ENCODE results near the gene GPR180.

The GPR180 gene

DNA sequence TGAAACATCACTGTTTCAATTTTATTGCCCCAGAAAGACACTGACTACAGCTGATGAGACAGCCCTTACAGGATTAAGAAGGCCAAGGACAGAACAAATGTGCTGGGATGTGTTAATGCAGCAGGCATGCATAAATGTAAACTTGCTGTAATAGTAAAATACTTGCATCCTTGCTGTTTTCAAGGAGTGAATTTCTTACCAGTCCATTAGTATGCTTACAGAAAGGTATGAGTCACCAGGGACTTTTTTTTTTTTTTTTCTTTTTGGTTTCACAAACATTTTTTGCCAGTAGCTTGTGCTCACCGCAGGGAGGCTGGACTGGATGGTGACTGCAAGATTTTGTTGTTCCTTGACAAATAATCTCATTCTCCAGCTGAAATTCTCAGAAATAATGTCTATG lies 55.1 kb downstream of the GPR180 start:
- DNase-seq: no peak

DNA sequence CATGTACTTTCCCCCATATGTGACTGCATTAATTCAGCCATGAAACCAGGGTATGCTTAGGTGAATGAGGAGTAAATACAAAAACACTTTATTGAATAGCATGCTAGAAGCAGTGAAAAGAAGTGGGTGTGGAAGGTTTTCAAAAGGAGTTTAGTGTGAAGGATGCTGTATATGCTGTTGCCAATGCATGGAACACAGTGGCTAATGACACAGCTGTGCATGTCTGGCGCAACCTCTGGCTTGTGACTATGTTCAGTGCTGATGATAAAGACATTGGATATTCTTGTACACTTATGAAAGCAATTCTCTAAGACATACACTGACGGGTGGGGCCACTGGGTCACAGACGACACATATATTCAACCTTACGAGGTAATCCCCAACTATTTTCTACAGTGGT lies 55.5 kb downstream of the GPR180 start:
- no peak for DNase-seq

DNA sequence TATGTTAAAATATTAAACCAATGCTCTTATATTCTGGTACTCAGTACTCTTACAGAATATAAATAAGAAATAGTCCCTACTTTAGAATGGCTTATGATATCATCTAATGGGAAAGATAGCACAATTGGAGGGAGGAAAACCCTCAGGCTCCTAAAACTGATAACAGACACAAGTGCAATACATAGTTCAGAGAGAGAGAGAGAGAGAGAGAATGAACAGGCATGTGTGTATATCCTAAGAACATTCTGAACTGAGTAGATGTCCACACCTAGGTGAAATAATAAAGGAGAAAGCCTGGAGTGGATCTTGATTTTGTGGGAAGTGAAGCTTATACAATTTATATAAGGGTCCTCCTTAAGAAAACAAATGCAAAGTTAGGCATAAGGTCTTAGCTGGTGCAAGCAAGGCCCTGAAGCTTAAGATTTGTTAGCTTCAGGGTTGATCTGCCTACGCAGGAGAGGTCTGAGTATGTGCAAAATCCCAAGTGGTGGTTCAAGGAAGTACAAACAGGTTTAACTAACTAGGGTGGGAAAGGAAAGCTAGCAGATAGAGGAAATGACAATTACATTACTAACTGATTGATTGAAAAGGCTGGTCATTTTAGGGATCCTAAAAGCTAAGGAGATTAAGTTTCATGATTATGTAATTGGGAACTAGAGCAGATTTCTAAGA lies 57.4 kb downstream of the GPR180 start:
- DNase-seq: no peak

DNA sequence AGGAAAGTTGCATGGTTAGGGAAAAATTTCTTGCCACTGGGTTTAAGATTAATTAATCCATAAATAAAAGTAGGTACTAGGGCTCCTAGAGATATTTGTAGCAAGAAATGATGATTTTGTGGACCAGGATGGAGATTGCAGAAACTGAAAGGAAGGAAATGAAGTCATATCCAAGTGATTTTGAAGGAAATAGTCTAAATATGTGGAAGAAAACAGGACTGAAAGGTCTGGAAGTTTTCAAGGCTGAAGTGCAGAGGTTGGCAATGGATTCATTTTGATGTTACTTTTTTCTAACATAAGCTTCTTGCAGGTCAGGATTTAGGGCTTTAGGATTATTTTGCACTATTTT lies 57.9 kb downstream of the GPR180 start:
- DNase-seq: no peak

GRCh38 chr13:94660695-94661326 lies 59.2 kb downstream of the GPR180 start:
- DNase-seq: no peak

DNA sequence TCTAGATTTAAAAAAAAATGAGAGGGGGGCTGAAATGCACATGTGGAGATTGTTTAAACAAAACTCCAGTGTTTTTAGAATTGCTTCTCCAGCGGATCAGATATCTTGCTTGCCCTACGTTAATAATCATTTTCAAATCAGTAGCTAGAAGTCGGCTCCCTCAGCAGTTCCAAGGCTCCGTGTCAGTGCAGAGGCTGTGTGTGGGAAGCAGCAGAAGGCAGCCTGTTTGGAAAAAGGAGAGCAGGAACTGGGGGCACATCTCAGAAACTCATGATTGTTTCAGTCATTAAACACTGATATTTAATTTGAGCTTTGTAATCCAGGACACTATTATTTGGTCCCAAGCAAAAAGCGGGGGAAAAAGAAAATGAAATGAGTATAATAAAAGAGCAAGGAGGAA lies 59.7 kb downstream of the GPR180 start:
- no peak for DNase-seq

- DNase-seq: no peak
These were observed 60.8 kb downstream of the GPR180 start for GRCh38 chr13:94662274-94662945.

GRCh38 chr13:94664889-94665288 lies 63.2 kb downstream of the GPR180 start:
- DNase-seq: no peak

- no peak for DNase-seq
These were observed 64.4 kb downstream of the GPR180 start for GRCh38 chr13:94666065-94666464.

DNA sequence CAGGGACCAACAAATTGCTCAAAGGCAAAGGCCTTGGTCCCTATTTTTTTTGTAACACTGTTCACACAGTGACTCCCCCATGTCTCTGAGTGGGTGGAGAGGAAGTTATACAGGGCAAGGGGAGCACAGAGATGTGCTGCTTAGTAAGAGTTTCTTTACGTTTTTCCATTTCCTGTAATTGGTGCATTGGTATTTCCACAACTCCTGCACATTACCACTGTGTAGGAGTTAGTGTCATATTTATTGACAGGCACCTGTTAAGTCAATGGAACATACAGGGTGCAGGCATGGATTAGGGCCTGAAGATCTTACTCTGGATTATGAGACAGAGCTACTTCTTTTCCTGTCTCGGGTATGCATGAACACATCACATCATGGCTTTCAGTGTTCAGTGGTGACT lies 65.5 kb downstream of the GPR180 start:
- DNase-seq: no peak

- no peak for DNase-seq
These were observed 70.7 kb downstream of the GPR180 start for GRCh38 chr13:94672400-94672799.

- no peak for DNase-seq
These were observed 72.2 kb downstream of the GPR180 start for GRCh38 chr13:94673851-94674250.

- peak in 1 of 2 donors; percentile 28 for DNase-seq
These were observed 73.1 kb downstream of the GPR180 start for GRCh38 chr13:94674609-94675348.

GRCh38 chr13:94677799-94678198 lies 76.1 kb downstream of the GPR180 start:
- DNase-seq: no peak

DNA sequence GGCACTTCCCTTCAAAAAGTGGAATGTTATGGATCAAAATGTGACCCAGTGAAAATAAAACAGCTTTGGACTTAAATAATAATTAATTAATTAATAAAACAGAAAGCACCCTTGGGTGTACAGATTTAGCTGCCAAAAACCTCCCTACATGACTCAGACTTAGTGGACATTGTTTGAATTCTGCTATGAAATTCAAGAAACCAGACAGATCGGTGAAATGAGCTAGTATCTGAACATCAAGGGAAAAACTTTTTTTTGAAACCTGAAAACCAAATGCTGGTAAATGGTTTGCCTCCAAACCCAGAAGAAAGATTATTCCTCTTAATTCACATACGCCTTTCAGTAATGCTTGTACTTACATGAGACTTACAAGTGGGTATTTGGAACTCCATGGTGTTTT lies 77.2 kb downstream of the GPR180 start:
- no peak for DNase-seq

- DNase-seq: no peak
These were observed 78.0 kb downstream of the GPR180 start for GRCh38 chr13:94679614-94680013.

- no peak for DNase-seq
These were observed 80.6 kb downstream of the GPR180 start for GRCh38 chr13:94682229-94682628.

GRCh38 chr13:94683409-94683808 lies 81.8 kb downstream of the GPR180 start:
- DNase-seq: no peak

Measured in CD4-positive, alpha-beta T cell treated with Interleukin-1 beta for 1 hour (primary cell).